Myocyte (in vitro differentiated cells): ENCODE data around the gene ETV6. TPM values are rescaled to one million over a fixed set of nuclear protein-coding genes. Genes with fewer than 3 reads are reported as not detected.
A peak's percentile ranks its signal among the peaks of the same experiment; 100 is the strongest.
"Not testable (repeated sequence)": the region's sequence is repeated elsewhere in the genome, so short reads cannot be mapped to it uniquely, and the experiment has no call there.

Experiments
- DNase-seq: peaks from one replicate; pipeline ENCODE4 v3.0.0-alpha.2; 2012; ENCODE audit warnings: low read depth
- polyA plus RNA-seq: library from polyadenylated mRNA; unstranded; fragments of >200 nt; gene quantifications from one replicate; pipeline ENCODE4 v1.2.1, GENCODE V29; 2012; ENCODE audit warnings: missing spikeins
- total RNA-seq: library from RNA; depleted of rRNA; stranded (reverse); fragments of >200 nt; gene quantifications from 2 replicates; pipeline ENCODE4 v1.2.3, GENCODE V29; 2014

Gene ETV6
- total RNA-seq: 4.6 and 9.7 TPM in 2 replicates
- 5.3 TPM for polyA plus RNA-seq

DNA sequence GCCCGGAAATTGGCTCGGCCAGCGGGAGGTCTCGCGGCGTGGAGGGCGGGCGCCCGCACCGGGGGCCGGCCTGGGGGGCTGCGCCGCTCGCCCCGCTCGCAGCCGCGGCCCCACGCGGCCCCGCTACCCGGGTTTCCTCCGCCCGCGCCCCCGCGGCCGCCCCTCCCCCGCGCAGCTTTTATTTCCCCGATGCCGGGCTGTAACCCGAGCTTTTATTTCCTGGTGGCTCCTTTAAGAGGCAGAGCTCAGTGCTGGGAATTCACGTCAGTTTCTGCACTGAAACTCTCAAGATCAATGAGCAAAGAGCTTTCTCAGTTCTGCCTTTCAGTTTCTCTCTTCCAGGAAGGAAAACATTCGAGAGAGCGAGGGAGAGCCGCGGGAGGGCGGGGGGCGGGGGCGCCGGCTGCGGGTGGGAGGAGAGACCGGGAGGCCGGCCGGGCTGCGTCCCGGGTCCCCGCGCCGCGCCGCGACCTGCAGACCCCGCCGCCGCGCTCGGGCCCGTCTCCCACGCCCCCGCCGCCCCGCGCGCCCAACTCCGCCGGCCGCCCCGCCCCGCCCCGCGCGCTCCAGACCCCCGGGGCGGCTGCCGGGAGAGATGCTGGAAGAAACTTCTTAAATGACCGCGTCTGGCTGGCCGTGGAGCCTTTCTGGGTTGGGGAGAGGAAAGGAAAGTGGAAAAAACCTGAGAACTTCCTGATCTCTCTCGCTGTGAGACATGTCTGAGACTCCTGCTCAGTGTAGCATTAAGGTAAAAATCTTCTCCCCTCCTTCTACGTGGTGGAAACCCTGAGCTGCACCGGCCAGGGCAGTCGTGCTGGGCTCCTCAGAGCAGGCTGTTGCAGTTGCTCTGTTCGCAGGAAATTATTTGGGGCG is at the start of gene ETV6:
TSS of gene ETV6 (plus strand) at position 262 of the 873 bp plus-strand sequence. CDS start at position 716, 454 bp downstream.
- peak; percentile 87 for DNase-seq

- no peak for DNase-seq
These were observed 49.3 kb upstream of the ETV6 start for GRCh38 chr12:11600199-11600598.

- no peak for DNase-seq
These were observed 47.8 kb upstream of the ETV6 start for GRCh38 chr12:11601647-11602046.

GRCh38 chr12:11607313-11608081 is 42.0 kb upstream of the ETV6 start:
- DNase-seq: no peak

DNA sequence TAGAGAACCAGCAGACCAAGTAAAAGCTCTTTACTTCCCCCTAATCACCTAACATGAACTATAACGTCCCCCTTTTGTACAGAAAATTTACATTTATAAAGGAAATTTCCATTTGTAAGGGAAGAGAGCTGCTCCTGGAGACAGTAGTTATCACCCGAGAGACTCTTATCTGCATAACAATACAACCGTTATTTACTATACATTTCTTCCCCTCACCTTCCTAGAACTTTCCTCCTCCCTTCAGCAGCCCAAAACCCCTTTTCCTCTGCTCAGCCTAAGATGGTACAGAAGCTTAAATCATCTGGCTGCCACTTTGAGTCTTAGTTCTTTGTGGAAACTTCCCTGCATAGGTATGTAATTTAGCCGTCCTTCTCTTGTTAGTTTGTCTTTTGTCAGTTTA is 40.4 kb upstream of the ETV6 start:
- no peak for DNase-seq

- DNase-seq: peak; percentile 20
These were observed 34.0 kb upstream of the ETV6 start for GRCh38 chr12:11615481-11615880.

- DNase-seq: no peak
These were observed 31.4 kb upstream of the ETV6 start for GRCh38 chr12:11618046-11618445.

DNA sequence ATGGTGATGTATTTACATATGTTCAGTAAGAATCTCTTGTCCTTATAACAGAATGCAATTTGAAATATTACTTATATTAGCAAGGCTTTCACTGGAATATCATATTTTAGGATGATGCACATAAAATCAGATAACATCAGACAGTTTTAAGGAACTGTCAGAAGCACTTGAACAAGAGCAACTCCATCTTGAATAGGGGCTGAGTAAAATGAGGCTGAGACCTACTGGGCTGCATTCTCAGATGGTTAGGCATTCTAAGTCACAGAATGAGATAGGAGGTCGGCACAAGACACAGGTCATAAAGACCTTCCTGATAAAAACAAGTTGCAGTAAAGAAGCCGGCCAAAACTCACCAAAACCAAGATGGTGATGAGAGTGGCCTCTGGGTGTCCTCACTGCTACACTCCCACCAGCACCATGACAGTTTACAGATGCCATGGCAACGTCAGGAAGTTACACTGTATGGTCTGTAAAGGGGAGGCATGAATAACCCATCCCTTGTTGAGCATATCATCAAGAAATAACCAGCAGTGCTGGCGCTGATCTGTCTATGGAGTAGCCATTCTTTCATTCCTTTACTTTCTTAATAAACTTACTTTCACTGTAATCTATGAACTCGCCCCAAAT is 27.6 kb upstream of the ETV6 start:
- peak; percentile 8 for DNase-seq

- DNase-seq: no peak
These were observed 26.6 kb upstream of the ETV6 start for GRCh38 chr12:11622876-11623281.

- no peak for DNase-seq
These were observed 26.1 kb upstream of the ETV6 start for GRCh38 chr12:11623382-11623781.

DNA sequence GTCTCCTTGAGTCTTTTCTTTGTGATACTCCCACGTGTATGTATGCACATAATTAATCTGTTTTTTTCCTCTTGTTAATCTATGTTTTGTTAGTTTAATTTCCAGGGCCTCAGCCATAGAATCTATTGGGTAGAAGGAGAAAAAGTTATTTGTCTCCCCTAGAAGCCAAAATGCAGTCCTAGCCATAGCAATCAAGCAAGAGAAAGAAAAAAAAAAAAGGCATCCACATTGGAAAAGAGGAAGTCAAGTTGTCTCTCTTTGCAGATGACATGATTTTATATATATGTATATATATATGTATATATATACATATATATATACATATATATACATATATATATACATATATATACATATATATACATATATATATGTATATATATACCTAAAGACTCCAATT is 25.4 kb upstream of the ETV6 start:
- DNase-seq: no peak

GRCh38 chr12:11627709-11628108 is 21.8 kb upstream of the ETV6 start:
- not testable (repeated sequence) for DNase-seq

DNA sequence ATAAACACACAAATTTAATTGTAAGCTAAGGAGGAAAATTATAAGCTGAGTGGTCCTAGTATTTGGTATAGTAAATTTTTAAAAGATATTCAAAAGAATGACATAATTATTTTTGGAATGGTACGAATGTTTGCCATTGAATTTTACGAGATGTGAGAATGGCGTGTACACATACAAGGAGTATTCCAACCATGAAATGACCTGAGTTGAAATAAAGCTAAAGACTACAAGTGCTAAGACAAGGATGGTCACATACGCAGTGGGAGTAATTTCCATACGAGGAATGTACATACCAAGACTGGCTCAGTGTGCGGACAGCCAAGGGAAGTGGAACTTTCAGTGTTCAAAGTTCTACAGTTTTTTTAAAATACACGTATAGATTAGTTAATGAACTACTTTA is 21.1 kb upstream of the ETV6 start:
- no peak for DNase-seq

- DNase-seq: peak; percentile 51
These were observed 19.3 kb upstream of the ETV6 start for GRCh38 chr12:11630046-11630706.

DNA sequence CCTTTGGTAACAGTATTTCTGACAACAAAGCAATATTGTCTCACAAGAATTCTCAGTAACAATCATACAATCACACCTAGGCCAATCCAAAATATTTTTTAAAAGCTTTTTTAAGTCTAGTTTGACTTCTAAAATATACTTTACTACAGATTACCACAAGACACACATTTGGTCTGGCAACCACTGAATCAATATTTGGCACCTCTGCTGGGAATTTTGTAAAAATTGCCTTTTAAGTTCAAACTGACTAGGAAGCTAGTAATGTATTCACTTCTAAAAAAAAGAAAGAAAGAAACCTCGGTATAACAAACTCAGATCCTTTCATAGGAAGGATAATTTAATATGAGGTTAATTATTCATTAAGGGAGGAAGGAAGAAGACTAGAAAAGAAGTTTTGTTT is 18.2 kb upstream of the ETV6 start:
- no peak for DNase-seq

GRCh38 chr12:11631881-11632280 is 17.6 kb upstream of the ETV6 start:
- not testable (repeated sequence) for DNase-seq

GRCh38 chr12:11633968-11634367 is 15.5 kb upstream of the ETV6 start:
- DNase-seq: no peak

DNA sequence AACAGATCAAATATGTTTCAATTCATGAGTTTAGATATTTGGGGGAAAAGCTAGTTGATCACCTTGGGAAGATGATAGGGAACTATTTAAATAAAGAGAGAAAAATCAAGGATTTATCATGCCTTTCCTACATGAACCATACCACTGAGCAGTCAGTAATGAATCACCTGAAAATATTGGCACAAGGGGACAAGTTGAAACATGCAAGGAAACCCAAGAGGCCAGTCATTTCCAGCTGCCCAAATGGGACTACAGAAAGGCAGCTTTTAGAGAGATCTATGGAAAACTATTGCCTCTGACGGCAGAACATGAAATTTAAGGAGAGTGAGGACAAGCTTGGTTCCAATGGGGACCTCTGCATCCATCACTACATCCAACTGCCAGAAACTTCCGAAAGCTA is 14.1 kb upstream of the ETV6 start:
- no peak for DNase-seq

GRCh38 chr12:11638315-11638916 is 11.1 kb upstream of the ETV6 start:
- no peak for DNase-seq

DNA sequence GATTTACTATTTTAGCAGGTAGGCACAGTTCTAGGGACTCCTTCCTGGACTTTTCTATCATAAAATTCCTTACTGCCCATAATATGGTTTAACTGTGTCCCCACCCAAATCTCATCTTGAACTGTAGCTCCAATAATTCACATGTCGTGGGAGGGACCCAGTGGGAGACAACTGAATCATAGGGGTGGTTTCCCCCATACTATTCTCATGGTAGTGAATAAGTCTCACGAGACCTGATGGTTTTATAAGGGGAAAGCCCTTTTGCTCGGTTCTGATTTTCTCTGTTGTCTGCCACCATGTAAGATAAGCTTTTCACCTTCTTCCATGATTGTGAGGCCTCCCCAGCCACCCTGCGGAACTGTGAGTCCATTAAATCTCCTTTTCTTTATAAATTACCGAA is 10.0 kb upstream of the ETV6 start:
- DNase-seq: no peak

- peak; percentile 34 for DNase-seq
These were observed 8.0 kb upstream of the ETV6 start for GRCh38 chr12:11641522-11641921.
